Pancreas (tissue), 10 donors: Measurements from ENCODE around the gene SNCG. TPM values are rescaled to one million over a fixed set of nuclear protein-coding genes. Genes with fewer than 3 reads are reported as not detected.
A peak's percentile ranks its signal among the peaks of the same experiment; 100 is the strongest.
"Not testable (repeated sequence)": the region's sequence is repeated elsewhere in the genome, so short reads cannot be mapped to it uniquely, and the experiment has no call there.

Experiments used
- ATAC-seq, 4 donors: fragments of 200-7000 bp; cut with Tn5 transposase; one replicate each; pipeline versions ENCODE4 v1.8.0 to v1.9.1; 2020; ENCODE audit warnings: mild to moderate bottlenecking in 4 of 4, moderate library complexity in 4 of 4
- DNase-seq, 6 donors: peaks; one replicate each; pipeline ENCODE4 v3.0.0-alpha.2; 2020
- FAIRE-seq: peaks from 2 replicates; lab custom pipeline; 2012; peaks lifted over from hg19 to GRCh38; lab: Jason Lieb, UNC
- H3K27ac ChIP-seq, 4 donors: fragments of 200-600 bp; sonication (generic); 1 replicate in 3 of 4; 2 replicates in 1 of 4; pipeline versions ENCODE4 v1.5.0 to v1.8.0; 2020
- H3K27me3 ChIP-seq, 4 donors: fragments of 200-600 bp; one replicate each; pipeline ENCODE4 v1.8.0; 2021
- H3K36me3 ChIP-seq, 3 donors: fragments of 200-600 bp; sonication (generic) in 1 of 3; one replicate each; pipeline versions ENCODE4 v1.5.0 to v1.8.0; 2020 to 2021
- H3K4me1 ChIP-seq, 3 donors: fragments of 200-600 bp; one replicate each; pipeline ENCODE4 v1.8.0; 2021
- H3K4me3 ChIP-seq, 4 donors: fragments of 200-600 bp; sonication (generic) in 2 of 4; one replicate each; pipeline versions ENCODE4 v1.5.0 to v1.8.0; 2020 to 2021
- H3K9me3 ChIP-seq, 4 donors: fragments of 200-600 bp; one replicate each; pipeline ENCODE4 v1.8.0; 2021
- WGBS, 2 donors: extraction: QIAGEN DNeasy Blood & Tissue Kit; methylation state at CpG; one replicate each; pipeline ENCODE4 v1.1.7; 2013; 5-methylcytosine and 5-hydroxymethylcytosine counted together
- intact Hi-C, 3 donors: fragments of 100-400 bp; cut with DNase I; formaldehyde crosslinking; loops; one replicate each; pipeline versions ENCODE4 v1.11.1 to v1.14.2; 2022
- polyA plus RNA-seq, 2 donors: library from polyadenylated mRNA; stranded (reverse); fragments of 200-250 nt; gene quantifications; one replicate each; pipeline ENCODE4 v1.2.3, GENCODE V29; 2013
- total RNA-seq, 6 donors: library from RNA; stranded (reverse); fragmentation: NEBNext Ultra II Directional in 4 of 6; extraction: Animal tissue kit (Norgen Biotek cat#: 25700) in 4 of 6; gene quantifications; one replicate each; pipeline versions ENCODE4 v1.2.1 to v1.2.4, GENCODE V29; 2021 to 2023
- TF ChIP-seq, protein P1 (sequence below), 4 donors: fragments of 200-600 bp; sonication (generic) in 3 of 4; IDR thresholded peaks; one replicate each; pipeline versions ENCODE4 v1.5.0 to v1.8.0; 2021; ENCODE audit warnings: antibody characterized with exemption in 4 of 4
- donor health status: healthy with polysubstance abuse.
- donor health status: DM: no; HTN: no; CAD: no; lungs with moderate emphysema.
- donor health status: DM: no; HTN: no; CAD: no.
- donor health status: control.
- donor health status: control.
- donor health status: Bipolar disorder and iron deficiency.
- donor health status: DM: yes; HTN: yes; CAD: no.
- donor health status: DM: no; HTN: no; CAD: no.
- donor health status: DM: no; HTN: no; CAD: no.
- donor health status: DM: yes; HTN: yes; CAD: no.

Gene SNCG
- total and polyA plus RNA-seq, 8 donors = 1.2 to 20.3 (median 2.2) TPM

GRCh38 chr10:86974484-86974883 is 16.1 kb downstream of the SNCG start:
- Histone ChIP-seq H3K9me3 (no peaks in the 10 kb centered on the region), H3K4me1 (peaks cover 4 to 7% (median 5%) of the 10 kb centered on the region in 3 donors), H3K27me3 (no peaks in the 10 kb centered on the region), H3K27ac (no peak overlapping the region), H3K4me3 (no peak overlapping the region), H3K36me3 (no peaks in the 10 kb centered on the region)
- DNase-seq = no peak
- no peak for FAIRE-seq
- intact Hi-C loops = no loop called here
- ATAC-seq = no peak
- WGBS, 2 donors = 76 to 78% methylated on average over 7 of the region's 7 CpGs
- TF ChIP-seq, protein P1, sequence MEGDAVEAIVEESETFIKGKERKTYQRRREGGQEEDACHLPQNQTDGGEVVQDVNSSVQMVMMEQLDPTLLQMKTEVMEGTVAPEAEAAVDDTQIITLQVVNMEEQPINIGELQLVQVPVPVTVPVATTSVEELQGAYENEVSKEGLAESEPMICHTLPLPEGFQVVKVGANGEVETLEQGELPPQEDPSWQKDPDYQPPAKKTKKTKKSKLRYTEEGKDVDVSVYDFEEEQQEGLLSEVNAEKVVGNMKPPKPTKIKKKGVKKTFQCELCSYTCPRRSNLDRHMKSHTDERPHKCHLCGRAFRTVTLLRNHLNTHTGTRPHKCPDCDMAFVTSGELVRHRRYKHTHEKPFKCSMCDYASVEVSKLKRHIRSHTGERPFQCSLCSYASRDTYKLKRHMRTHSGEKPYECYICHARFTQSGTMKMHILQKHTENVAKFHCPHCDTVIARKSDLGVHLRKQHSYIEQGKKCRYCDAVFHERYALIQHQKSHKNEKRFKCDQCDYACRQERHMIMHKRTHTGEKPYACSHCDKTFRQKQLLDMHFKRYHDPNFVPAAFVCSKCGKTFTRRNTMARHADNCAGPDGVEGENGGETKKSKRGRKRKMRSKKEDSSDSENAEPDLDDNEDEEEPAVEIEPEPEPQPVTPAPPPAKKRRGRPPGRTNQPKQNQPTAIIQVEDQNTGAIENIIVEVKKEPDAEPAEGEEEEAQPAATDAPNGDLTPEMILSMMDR (IDR thresholded peaks at IDR 0.05) = no peak

- Histone ChIP-seq H3K27me3 (no peaks in the 10 kb centered on the region), H3K4me3 (no peak overlapping the region), H3K4me1 (peaks cover 5 to 9% (median 7%) of the 10 kb centered on the region in 3 donors), H3K36me3 (no peaks in the 10 kb centered on the region), H3K27ac (no peak overlapping the region), H3K9me3 (no peaks in the 10 kb centered on the region)
- no peak for DNase-seq
- ATAC-seq = no peak
- 97 to 98% methylated on average over 5 of the region's 5 CpGs for WGBS, 2 donors
- intact Hi-C loops = no loop called here
- TF ChIP-seq, protein P1 (IDR thresholded peaks at IDR 0.05) = no peak
- FAIRE-seq = no peak
These were observed 18.1 kb downstream of the SNCG start for GRCh38 chr10:86976362-86977056.

GRCh38 chr10:86978457-86978856 is 20.1 kb downstream of the SNCG start:
- H3K27me3 ChIP-seq, H3K27ac ChIP-seq, H3K4me3 ChIP-seq, FAIRE-seq, H3K9me3 ChIP-seq, ATAC-seq, DNase-seq, intact Hi-C loops, H3K4me1 ChIP-seq, H3K36me3 ChIP-seq: not testable (repeated sequence)
- 83 to 89% methylated on average over 3 of the region's 3 CpGs for WGBS, 2 donors

GRCh38 chr10:86979296-86979818 is 21.0 kb downstream of the SNCG start:
- peaks cover 0 to 5% (median 0%) of the 10 kb centered on the region in 3 donors for H3K4me1 ChIP-seq
- H3K36me3 ChIP-seq = no peaks in the 10 kb centered on the region
- no peak for DNase-seq
- ATAC-seq = peak in 1 of 4 donors; percentile 24
- no peak overlapping the region for H3K27ac ChIP-seq
- FAIRE-seq = no peak
- WGBS, 2 donors = 67 to 96% methylated on average over 4 of the region's 4 CpGs
- H3K4me3 ChIP-seq = no peak overlapping the region
- no peaks in the 10 kb centered on the region for H3K27me3 ChIP-seq
- intact Hi-C loops = no loop called here
- TF ChIP-seq, protein P1 (IDR thresholded peaks at IDR 0.05) = no peak
- no peaks in the 10 kb centered on the region for H3K9me3 ChIP-seq

DNA sequence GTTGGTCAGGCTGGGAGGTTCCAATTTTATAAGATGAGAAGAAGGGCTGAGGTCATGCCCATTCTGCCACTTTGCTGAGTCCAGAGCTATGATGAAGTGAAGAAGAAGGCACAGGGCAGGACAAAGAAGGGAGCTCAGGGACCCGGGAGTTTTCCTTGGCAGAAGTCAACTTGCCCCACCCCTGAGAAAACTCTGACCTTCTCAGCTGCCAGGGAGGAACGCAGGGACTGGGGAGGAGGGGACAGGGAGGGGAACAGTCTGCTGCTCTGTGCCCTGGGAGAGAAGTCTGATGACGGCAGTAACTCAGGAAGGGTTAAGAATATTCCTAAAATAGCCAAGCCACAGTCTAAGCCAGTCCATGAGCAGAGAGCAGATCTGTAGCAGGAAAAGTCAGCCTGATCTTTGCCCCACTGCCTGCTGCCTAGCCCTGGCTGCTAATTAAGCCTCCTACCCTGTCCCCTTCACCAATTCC is 21.6 kb downstream of the SNCG start:
- Histone ChIP-seq H3K4me1 (peaks cover 0 to 5% (median 0%) of the 10 kb centered on the region in 3 donors), H3K36me3 (no peaks in the 10 kb centered on the region), H3K27ac (no peak overlapping the region), H3K9me3 (no peaks in the 10 kb centered on the region), H3K27me3 (no peaks in the 10 kb centered on the region), H3K4me3 (no peak overlapping the region)
- DNase-seq (peak in 2 of 6 donors; percentile 26 to 34), ATAC-seq (peak; percentile 61 to 84 (median 73)), FAIRE-seq (no peak)
- TF ChIP-seq, protein P1 (IDR thresholded peaks at IDR 0.05) = no peak
- intact Hi-C loops = no loop called here
- 12% methylated on average over 3 of the region's 3 CpGs for WGBS, 2 donors

DNA sequence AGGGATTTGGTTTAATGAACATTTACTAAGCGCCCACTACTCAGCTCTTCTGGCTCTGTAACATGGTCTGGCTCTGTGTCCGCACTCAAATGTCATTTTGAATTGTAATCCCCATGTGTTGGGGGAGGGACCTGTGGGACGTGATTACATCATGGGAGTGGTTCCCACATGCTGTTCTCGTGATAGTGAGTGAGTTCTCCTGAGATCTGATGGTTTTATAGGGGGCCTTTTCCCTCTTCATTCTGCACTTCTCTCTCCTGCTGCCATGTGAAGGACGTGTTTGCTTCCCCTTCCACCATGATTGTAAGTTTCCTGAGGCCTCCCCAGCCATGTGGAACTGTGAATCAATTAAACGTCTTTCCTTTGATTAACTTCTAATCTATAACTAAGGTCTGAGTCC is 22.6 kb downstream of the SNCG start:
- H3K36me3 ChIP-seq, FAIRE-seq, intact Hi-C loops, H3K27me3 ChIP-seq, H3K9me3 ChIP-seq, ATAC-seq, H3K4me1 ChIP-seq, H3K4me3 ChIP-seq, H3K27ac ChIP-seq, DNase-seq: not testable (repeated sequence)
- WGBS, 2 donors = 76 to 79% methylated on average over 6 of the region's 6 CpGs
